Muscle of arm (tissue), 12 donors: ENCODE results near the gene AFAP1. TPM values are rescaled to one million over a fixed set of nuclear protein-coding genes. Genes with fewer than 3 reads are reported as not detected.

Experiments used
- polyA plus RNA-seq, 12 donors: library from polyadenylated mRNA; unstranded; fragments of 120-200 nt; gene quantifications; one replicate each; pipeline ENCODE4 v1.2.1, GENCODE V29; 2013; ENCODE audit not compliant: insufficient read length in 12 of 12

The AFAP1 gene
- polyA plus RNA-seq, 12 donors: 27.8 to 46.1 (median 33.4) TPM; not detected in 1

Other genes starting within 250 kb of the AFAP1 start
- gene ABLIM2, start 219.0 kb upstream of the AFAP1 start, polyA plus RNA-seq: 10 to 100 TPM in 6 of 12 donors, 1 to 10 TPM in 5, not detected in 1; 3.8 to 23.0 (median 14.9) TPM